Activated CD4-positive, alpha-beta memory T cell treated with anti-CD3 and anti-CD28 coated beads for 36 hours (primary cell): Measurements from ENCODE around the gene SEMA6D. TPM values are rescaled to one million over a fixed set of nuclear protein-coding genes. Genes with fewer than 3 reads are reported as not detected.

ENCODE experiments used
- CTCF ChIA-PET: fragments of 350-600 bp; sonication (Branson Sonifier 250); formaldehyde crosslinking; loops from one replicate; lab custom pipeline; 2021; ENCODE audit warnings: antibody characterized with exemption, inconsistent platforms; lab: Charles Lee
- POLR2A ChIA-PET: fragments of 350-600 bp; sonication (Branson Sonifier 250); formaldehyde crosslinking; loops from one replicate; lab custom pipeline; 2021; ENCODE audit warnings: antibody characterized with exemption; lab: Charles Lee
- DNase-seq: peaks from one replicate; pipeline ENCODE4 v3.0.0-alpha.2; 2020
- H3K27ac Mint-ChIP-seq: one replicate; pipeline ENCODE4 v1.8.0; 2021; ENCODE audit warnings: mixed read lengths
- H3K27me3 Mint-ChIP-seq: one replicate; pipeline ENCODE4 v1.8.0; 2021; ENCODE audit warnings: mixed read lengths
- H3K36me3 Mint-ChIP-seq: one replicate; pipeline ENCODE4 v1.8.0; 2021; ENCODE audit warnings: mixed read lengths
- H3K4me1 Mint-ChIP-seq: one replicate; pipeline ENCODE4 v1.8.0; 2021; ENCODE audit warnings: low read depth, mixed read lengths
- H3K4me3 Mint-ChIP-seq: one replicate; pipeline ENCODE4 v1.8.0; 2021; ENCODE audit warnings: mild to moderate bottlenecking, mixed read lengths
- H3K9me3 Mint-ChIP-seq: one replicate; pipeline ENCODE4 v1.8.0; 2021; ENCODE audit warnings: mixed read lengths
- intact Hi-C: fragments of 100-400 bp; cut with micrococcal nuclease; formaldehyde crosslinking; loops from one replicate; pipeline ENCODE4 v1.15.1; 2023
- total RNA-seq, 2 experiments: library from RNA; stranded (reverse); gene quantifications; one replicate each; pipeline ENCODE4 v1.2.3, GENCODE V29; 2021

SEMA6D gene
- total RNA-seq, 2 experiments from 2014 or later = not detected

- POLR2A ChIA-PET = no interaction called here
- Mint-ChIP-seq H3K27ac (no peak overlapping the region), H3K4me1 (no peaks in the 10 kb centered on the region), H3K36me3 (no peaks in the 10 kb centered on the region), H3K4me3 (no peak overlapping the region), H3K9me3 (no peaks in the 10 kb centered on the region), H3K27me3 (no peaks in the 10 kb centered on the region)
- DNase-seq = no peak
- intact Hi-C loops = no loop called here
- CTCF ChIA-PET = no interaction called here
Observed at GRCh38 chr15:47773143-47773542, 55.8 kb downstream of the SEMA6D start.

GRCh38 chr15:47778263-47778770, 61.0 kb downstream of the SEMA6D start:
- ChIA-PET POLR2A (no interaction called here), CTCF (no interaction called here)
- intact Hi-C loops = no loop called here
- no peaks in the 10 kb centered on the region for H3K4me1 Mint-ChIP-seq
- no peak overlapping the region for H3K4me3 Mint-ChIP-seq
- H3K27me3 Mint-ChIP-seq = no peaks in the 10 kb centered on the region
- no peak for DNase-seq
- H3K27ac Mint-ChIP-seq = no peak overlapping the region
- H3K9me3 Mint-ChIP-seq = no peaks in the 10 kb centered on the region
- H3K36me3 Mint-ChIP-seq = no peaks in the 10 kb centered on the region

GRCh38 chr15:47780971-47781370, 63.7 kb downstream of the SEMA6D start:
- intact Hi-C loops = no loop called here
- ChIA-PET POLR2A (no interaction called here), CTCF (no interaction called here)
- no peak overlapping the region for H3K4me3 Mint-ChIP-seq
- no peaks in the 10 kb centered on the region for H3K9me3 Mint-ChIP-seq
- no peak for DNase-seq
- no peaks in the 10 kb centered on the region for H3K27me3 Mint-ChIP-seq
- H3K36me3 Mint-ChIP-seq = no peaks in the 10 kb centered on the region
- H3K27ac Mint-ChIP-seq = no peak overlapping the region
- no peaks in the 10 kb centered on the region for H3K4me1 Mint-ChIP-seq

GRCh38 chr15:47781527-47781926, 64.2 kb downstream of the SEMA6D start:
- Mint-ChIP-seq H3K36me3 (no peaks in the 10 kb centered on the region), H3K27me3 (no peaks in the 10 kb centered on the region), H3K9me3 (no peaks in the 10 kb centered on the region), H3K27ac (no peak overlapping the region), H3K4me1 (no peaks in the 10 kb centered on the region), H3K4me3 (no peak overlapping the region)
- intact Hi-C loops = no loop called here
- no peak for DNase-seq
- ChIA-PET CTCF (no interaction called here), POLR2A (no interaction called here)

- no peak for DNase-seq
- H3K27me3 Mint-ChIP-seq = peaks cover 1% of the 10 kb centered on the region
- no peak overlapping the region for H3K27ac Mint-ChIP-seq
- no peak overlapping the region for H3K4me3 Mint-ChIP-seq
- intact Hi-C loops = no loop called here
- H3K36me3 Mint-ChIP-seq = no peaks in the 10 kb centered on the region
- ChIA-PET CTCF (no interaction called here), POLR2A (no interaction called here)
- H3K9me3 Mint-ChIP-seq = no peaks in the 10 kb centered on the region
- H3K4me1 Mint-ChIP-seq = no peaks in the 10 kb centered on the region
Observed at GRCh38 chr15:47784820-47785219, 67.5 kb downstream of the SEMA6D start.

GRCh38 chr15:47786371-47786770, 69.1 kb downstream of the SEMA6D start:
- Mint-ChIP-seq H3K9me3 (no peaks in the 10 kb centered on the region), H3K27me3 (peaks cover 1% of the 10 kb centered on the region), H3K36me3 (no peaks in the 10 kb centered on the region), H3K4me3 (no peak overlapping the region), H3K4me1 (no peaks in the 10 kb centered on the region), H3K27ac (no peak overlapping the region)
- POLR2A ChIA-PET = no interaction called here
- CTCF ChIA-PET = no interaction called here
- no peak for DNase-seq
- intact Hi-C loops = no loop called here

- no peak for DNase-seq
- ChIA-PET CTCF (no interaction called here), POLR2A (no interaction called here)
- H3K27me3 Mint-ChIP-seq = peaks cover 1% of the 10 kb centered on the region
- no peaks in the 10 kb centered on the region for H3K36me3 Mint-ChIP-seq
- no peaks in the 10 kb centered on the region for H3K9me3 Mint-ChIP-seq
- no peak overlapping the region for H3K4me3 Mint-ChIP-seq
- intact Hi-C loops = no loop called here
- H3K4me1 Mint-ChIP-seq = no peaks in the 10 kb centered on the region
- H3K27ac Mint-ChIP-seq = no peak overlapping the region
Observed at GRCh38 chr15:47787875-47788274, 70.6 kb downstream of the SEMA6D start.

- POLR2A ChIA-PET = no interaction called here
- no peak overlapping the region for H3K4me3 Mint-ChIP-seq
- no peak overlapping the region for H3K27ac Mint-ChIP-seq
- H3K36me3 Mint-ChIP-seq = no peaks in the 10 kb centered on the region
- H3K4me1 Mint-ChIP-seq = no peaks in the 10 kb centered on the region
- H3K9me3 Mint-ChIP-seq = no peaks in the 10 kb centered on the region
- intact Hi-C loops = no loop called here
- no peak for DNase-seq
- peaks cover 1% of the 10 kb centered on the region for H3K27me3 Mint-ChIP-seq
- CTCF ChIA-PET = no interaction called here
Observed at GRCh38 chr15:47788685-47789084, 71.4 kb downstream of the SEMA6D start.

GRCh38 chr15:47791161-47791560, 73.9 kb downstream of the SEMA6D start:
- no peak for DNase-seq
- H3K4me1 Mint-ChIP-seq = no peaks in the 10 kb centered on the region
- no peaks in the 10 kb centered on the region for H3K9me3 Mint-ChIP-seq
- H3K27ac Mint-ChIP-seq = no peak overlapping the region
- CTCF ChIA-PET = no interaction called here
- intact Hi-C loops = no loop called here
- peaks cover 4% of the 10 kb centered on the region for H3K27me3 Mint-ChIP-seq
- POLR2A ChIA-PET = no interaction called here
- no peak overlapping the region for H3K4me3 Mint-ChIP-seq
- no peaks in the 10 kb centered on the region for H3K36me3 Mint-ChIP-seq

GRCh38 chr15:47792231-47792630, 74.9 kb downstream of the SEMA6D start:
- Mint-ChIP-seq H3K27me3 (peaks cover 4% of the 10 kb centered on the region), H3K27ac (no peak overlapping the region), H3K4me1 (no peaks in the 10 kb centered on the region), H3K36me3 (no peaks in the 10 kb centered on the region), H3K4me3 (no peak overlapping the region), H3K9me3 (no peaks in the 10 kb centered on the region)
- POLR2A ChIA-PET = no interaction called here
- CTCF ChIA-PET = no interaction called here
- no peak for DNase-seq
- intact Hi-C loops = no loop called here

GRCh38 chr15:47794252-47794914, 77.1 kb downstream of the SEMA6D start:
- POLR2A ChIA-PET = no interaction called here
- Mint-ChIP-seq H3K36me3 (no peaks in the 10 kb centered on the region), H3K4me3 (no peak overlapping the region), H3K9me3 (no peaks in the 10 kb centered on the region), H3K27me3 (peaks cover 4% of the 10 kb centered on the region), H3K27ac (no peak overlapping the region), H3K4me1 (no peaks in the 10 kb centered on the region)
- no peak for DNase-seq
- intact Hi-C loops = no loop called here
- CTCF ChIA-PET = no interaction called here

GRCh38 chr15:47795864-47796263, 78.6 kb downstream of the SEMA6D start:
- Mint-ChIP-seq H3K27me3 (peaks cover 3% of the 10 kb centered on the region), H3K36me3 (no peaks in the 10 kb centered on the region), H3K9me3 (no peaks in the 10 kb centered on the region), H3K27ac (no peak overlapping the region), H3K4me3 (no peak overlapping the region), H3K4me1 (no peaks in the 10 kb centered on the region)
- intact Hi-C loops = no loop called here
- no peak for DNase-seq
- CTCF ChIA-PET = no interaction called here
- POLR2A ChIA-PET = no interaction called here

GRCh38 chr15:47796339-47796738, 79.0 kb downstream of the SEMA6D start:
- no peaks in the 10 kb centered on the region for H3K4me1 Mint-ChIP-seq
- ChIA-PET CTCF (no interaction called here), POLR2A (no interaction called here)

More at GRCh38 chr15:47796339-47796738, 79.0 kb downstream of the SEMA6D start:
- Mint-ChIP-seq H3K27ac (no peak overlapping the region), H3K36me3 (no peaks in the 10 kb centered on the region), H3K4me3 (no peak overlapping the region), H3K27me3 (peaks cover 3% of the 10 kb centered on the region), H3K9me3 (no peaks in the 10 kb centered on the region)
- intact Hi-C loops = no loop called here
- no peak for DNase-seq
